Measurements from ENCODE around the gene LSMEM2.

DNA sequence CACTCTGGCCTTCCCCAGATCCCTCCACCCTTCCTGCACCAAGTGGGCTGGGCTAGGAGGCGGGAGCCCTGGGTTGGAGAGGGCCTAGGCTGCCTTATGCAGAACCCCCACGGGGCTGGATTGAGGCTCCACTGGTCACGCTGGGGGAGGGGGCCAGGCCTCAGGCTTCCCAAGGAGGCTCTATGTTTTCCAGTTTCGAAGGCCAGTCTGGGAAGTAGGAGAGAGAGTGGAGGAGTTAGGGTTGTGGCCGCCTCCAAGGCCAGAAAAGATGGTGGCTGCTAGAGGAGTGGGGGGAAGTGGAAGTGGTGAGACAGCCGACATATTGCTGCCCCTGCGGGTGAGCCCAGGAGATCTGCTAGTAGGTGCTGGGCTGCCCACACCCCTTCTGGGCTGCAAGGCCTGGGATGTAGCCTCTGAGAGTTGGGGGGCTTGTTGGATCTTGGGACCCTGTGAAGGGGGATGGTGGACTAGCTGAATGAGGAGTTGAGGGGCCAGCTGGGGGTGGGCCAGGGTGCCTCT lies 41.7 kb upstream of the LSMEM2 start:
- TF ChIP-seq POLR2AphosphoS5 (IDR thresholded peaks at IDR 0.05) (no peak), POLR2A (IDR thresholded peaks at IDR 0.05) (no peak), EP300 (IDR thresholded peaks at IDR 0.05) (no peak)
- TF ChIP-seq, protein P1, sequence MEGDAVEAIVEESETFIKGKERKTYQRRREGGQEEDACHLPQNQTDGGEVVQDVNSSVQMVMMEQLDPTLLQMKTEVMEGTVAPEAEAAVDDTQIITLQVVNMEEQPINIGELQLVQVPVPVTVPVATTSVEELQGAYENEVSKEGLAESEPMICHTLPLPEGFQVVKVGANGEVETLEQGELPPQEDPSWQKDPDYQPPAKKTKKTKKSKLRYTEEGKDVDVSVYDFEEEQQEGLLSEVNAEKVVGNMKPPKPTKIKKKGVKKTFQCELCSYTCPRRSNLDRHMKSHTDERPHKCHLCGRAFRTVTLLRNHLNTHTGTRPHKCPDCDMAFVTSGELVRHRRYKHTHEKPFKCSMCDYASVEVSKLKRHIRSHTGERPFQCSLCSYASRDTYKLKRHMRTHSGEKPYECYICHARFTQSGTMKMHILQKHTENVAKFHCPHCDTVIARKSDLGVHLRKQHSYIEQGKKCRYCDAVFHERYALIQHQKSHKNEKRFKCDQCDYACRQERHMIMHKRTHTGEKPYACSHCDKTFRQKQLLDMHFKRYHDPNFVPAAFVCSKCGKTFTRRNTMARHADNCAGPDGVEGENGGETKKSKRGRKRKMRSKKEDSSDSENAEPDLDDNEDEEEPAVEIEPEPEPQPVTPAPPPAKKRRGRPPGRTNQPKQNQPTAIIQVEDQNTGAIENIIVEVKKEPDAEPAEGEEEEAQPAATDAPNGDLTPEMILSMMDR (IDR thresholded peaks at IDR 0.05): no peak
